Right atrium auricular region (tissue), 2 donors: ENCODE results near the gene KIF20A. TPM values are rescaled to one million over a fixed set of nuclear protein-coding genes. Genes with fewer than 3 reads are reported as not detected.
"Not testable (repeated sequence)": the region's sequence is repeated elsewhere in the genome, so short reads cannot be mapped to it uniquely, and the experiment has no call there.

Experiments
- DNase-seq: peaks from one replicate; pipeline ENCODE4 v3.0.0-alpha.2; 2019; ENCODE audit warnings: low spot score
- H3K27ac ChIP-seq, 2 donors: fragments of 200-600 bp; sonication (generic); 1 replicate in 1 of 2; 2 replicates in 1 of 2; pipeline ENCODE4 v1.5.1; 2016 to 2019
- H3K27me3 ChIP-seq, 2 donors: fragments of 200-600 bp; sonication (generic); one replicate each; pipeline versions ENCODE4 v1.5.1 to v1.6.0; 2017 to 2019
- H3K36me3 ChIP-seq: fragments of 200-600 bp; sonication (generic); one replicate; pipeline ENCODE4 v1.5.1; 2016
- H3K4me1 ChIP-seq, 2 donors: fragments of 200-600 bp; sonication (generic); one replicate each; pipeline versions ENCODE4 v1.5.1 to v1.6.0; 2017 to 2019
- H3K4me3 ChIP-seq, 2 donors: fragments of 200-600 bp; sonication (generic); 1 replicate in 1 of 2; 2 replicates in 1 of 2; pipeline ENCODE4 v1.5.1; 2017 to 2019; ENCODE audit warnings: mild to moderate bottlenecking in 1 of 2, moderate library complexity in 1 of 2
- H3K9me3 ChIP-seq, 2 donors: fragments of 200-600 bp; sonication (generic); one replicate each; pipeline ENCODE4 v1.5.1; 2019
- total RNA-seq, 2 donors: library from RNA; depleted of rRNA; stranded (reverse); fragments of >200 nt; gene quantifications; one replicate each; pipeline ENCODE4 v1.1.0, GENCODE V29; 2016
- TF ChIP-seq, protein P1 (sequence below), 2 donors: fragments of 200-600 bp; sonication (generic); IDR thresholded peaks; one replicate each; pipeline ENCODE4 v1.5.1; 2019; ENCODE audit warnings: antibody characterized with exemption in 2 of 2

KIF20A gene
- total RNA-seq, 2 donors from 2014 or later, result 0.12 to 4.3 TPM

- H3K27ac ChIP-seq, result no peak overlapping the region
- H3K36me3 ChIP-seq, result no peaks in the 10 kb centered on the region
- no peak overlapping the region for H3K4me3 ChIP-seq
- peaks cover 0 to 9% of the 10 kb centered on the region in 2 donors for H3K4me1 ChIP-seq
- TF ChIP-seq, protein P1, sequence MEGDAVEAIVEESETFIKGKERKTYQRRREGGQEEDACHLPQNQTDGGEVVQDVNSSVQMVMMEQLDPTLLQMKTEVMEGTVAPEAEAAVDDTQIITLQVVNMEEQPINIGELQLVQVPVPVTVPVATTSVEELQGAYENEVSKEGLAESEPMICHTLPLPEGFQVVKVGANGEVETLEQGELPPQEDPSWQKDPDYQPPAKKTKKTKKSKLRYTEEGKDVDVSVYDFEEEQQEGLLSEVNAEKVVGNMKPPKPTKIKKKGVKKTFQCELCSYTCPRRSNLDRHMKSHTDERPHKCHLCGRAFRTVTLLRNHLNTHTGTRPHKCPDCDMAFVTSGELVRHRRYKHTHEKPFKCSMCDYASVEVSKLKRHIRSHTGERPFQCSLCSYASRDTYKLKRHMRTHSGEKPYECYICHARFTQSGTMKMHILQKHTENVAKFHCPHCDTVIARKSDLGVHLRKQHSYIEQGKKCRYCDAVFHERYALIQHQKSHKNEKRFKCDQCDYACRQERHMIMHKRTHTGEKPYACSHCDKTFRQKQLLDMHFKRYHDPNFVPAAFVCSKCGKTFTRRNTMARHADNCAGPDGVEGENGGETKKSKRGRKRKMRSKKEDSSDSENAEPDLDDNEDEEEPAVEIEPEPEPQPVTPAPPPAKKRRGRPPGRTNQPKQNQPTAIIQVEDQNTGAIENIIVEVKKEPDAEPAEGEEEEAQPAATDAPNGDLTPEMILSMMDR (IDR thresholded peaks at IDR 0.05), result no peak
- no peak for DNase-seq
- no peaks in the 10 kb centered on the region for H3K9me3 ChIP-seq
- H3K27me3 ChIP-seq, result no peaks in the 10 kb centered on the region
Measured at GRCh38 chr5:138140268-138140667, 38.6 kb upstream of the KIF20A start.

- Histone ChIP-seq H3K27ac (no peak overlapping the region), H3K4me3 (no peak overlapping the region), H3K36me3 (no peaks in the 10 kb centered on the region), H3K4me1 (peaks cover 0 to 9% of the 10 kb centered on the region in 2 donors), H3K9me3 (no peaks in the 10 kb centered on the region), H3K27me3 (no peaks in the 10 kb centered on the region)
- TF ChIP-seq, protein P1 (IDR thresholded peaks at IDR 0.05), result no peak
- no peak for DNase-seq
Measured at GRCh38 chr5:138141734-138142133, 37.2 kb upstream of the KIF20A start.

GRCh38 chr5:138143578-138143977, 35.3 kb upstream of the KIF20A start:
- not testable (repeated sequence) for H3K4me1 ChIP-seq, H3K9me3 ChIP-seq, H3K27me3 ChIP-seq, DNase-seq, H3K27ac ChIP-seq, H3K4me3 ChIP-seq, H3K36me3 ChIP-seq

DNA sequence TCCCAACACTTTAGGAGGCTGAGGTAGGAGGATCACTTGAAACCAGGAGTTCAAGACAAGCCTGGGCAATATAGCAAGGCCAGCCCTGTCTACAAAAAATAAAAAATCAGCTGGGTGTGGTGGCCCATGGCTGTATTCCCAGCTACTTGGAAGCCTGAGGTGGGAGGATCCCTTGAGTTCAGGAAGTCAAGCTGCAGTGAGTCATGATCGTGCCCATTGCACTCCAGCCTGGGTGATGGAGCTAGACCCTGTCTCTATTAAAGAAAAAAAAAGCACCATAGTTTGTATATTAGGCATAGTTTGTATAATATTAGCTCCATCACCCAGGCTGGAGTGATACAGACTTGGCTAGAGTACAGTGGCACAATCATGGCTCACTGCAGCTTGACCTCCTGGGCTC, 30.1 kb upstream of the KIF20A start:
- Histone ChIP-seq H3K4me3 (no peak overlapping the region), H3K9me3 (no peaks in the 10 kb centered on the region)

GRCh38 chr5:138149530-138149929, 29.4 kb upstream of the KIF20A start:
- H3K4me1 ChIP-seq, result peaks cover 0 to 4% of the 10 kb centered on the region in 2 donors
- no peak for DNase-seq

More for the DNA sequence above, 30.1 kb upstream of the KIF20A start:
- Histone ChIP-seq H3K4me1 (peaks cover 0 to 4% of the 10 kb centered on the region in 2 donors), H3K27ac (no peak overlapping the region), H3K27me3 (no peaks in the 10 kb centered on the region), H3K36me3 (no peaks in the 10 kb centered on the region)
- TF ChIP-seq, protein P1 (IDR thresholded peaks at IDR 0.05), result no peak
- DNase-seq, result peak; percentile 72

GRCh38 chr5:138155977-138156376, 22.9 kb upstream of the KIF20A start:
- peaks cover 49% of the 10 kb centered on the region for H3K36me3 ChIP-seq
- H3K27ac ChIP-seq, H3K4me1 ChIP-seq, H3K4me3 ChIP-seq, DNase-seq, H3K27me3 ChIP-seq, H3K9me3 ChIP-seq: not testable (repeated sequence)

More at GRCh38 chr5:138149530-138149929, 29.4 kb upstream of the KIF20A start:
- TF ChIP-seq, protein P1 (IDR thresholded peaks at IDR 0.05), result no peak
- Histone ChIP-seq H3K27ac (no peak overlapping the region), H3K4me3 (no peak overlapping the region), H3K9me3 (no peaks in the 10 kb centered on the region), H3K36me3 (no peaks in the 10 kb centered on the region), H3K27me3 (no peaks in the 10 kb centered on the region)

- TF ChIP-seq, protein P1 (IDR thresholded peaks at IDR 0.05), result no peak
- H3K36me3 ChIP-seq, result peaks cover 65% of the 10 kb centered on the region
- no peaks in the 10 kb centered on the region for H3K9me3 ChIP-seq
- no peaks in the 10 kb centered on the region for H3K4me1 ChIP-seq
- H3K27ac ChIP-seq, result no peak overlapping the region
- no peak for DNase-seq
- H3K4me3 ChIP-seq, result no peak overlapping the region
- no peaks in the 10 kb centered on the region for H3K27me3 ChIP-seq
Measured at GRCh38 chr5:138157626-138158025, 21.3 kb upstream of the KIF20A start.
